NB4 (cell line): Measurements from ENCODE around the gene CCDC54.

Experiments
- DNase-seq: peaks from one replicate; pipeline ENCODE4 v3.0.0; 2010; ENCODE audit warnings: low read depth
- H3K4me3 ChIP-seq: one replicate; pipeline ENCODE4 v1.5.1; 2011; ENCODE audit warnings: mild to moderate bottlenecking, low read depth, low read length, moderate library complexity
- MYC ChIP-seq: IDR thresholded peaks from 2 replicates; pipeline ENCODE4 v1.6.1; 2011; ENCODE audit warnings: low read depth, low read length
- POLR2A ChIP-seq: IDR thresholded peaks from 2 replicates; pipeline ENCODE4 v1.6.1; 2011; ENCODE audit warnings: mild to moderate bottlenecking; ENCODE audit not compliant: insufficient read length; ENCODE audit errors: extremely low read depth
- TF ChIP-seq, protein P1 (sequence below): IDR thresholded peaks from one replicate; pipeline ENCODE4 v1.5.1; 2012; ENCODE audit warnings: low read depth, low read length
- TF ChIP-seq, protein P2 (sequence below): IDR thresholded peaks from 2 replicates; pipeline ENCODE4 v1.6.1; 2011; ENCODE audit warnings: low read depth, low read length

Gene CCDC54

DNA sequence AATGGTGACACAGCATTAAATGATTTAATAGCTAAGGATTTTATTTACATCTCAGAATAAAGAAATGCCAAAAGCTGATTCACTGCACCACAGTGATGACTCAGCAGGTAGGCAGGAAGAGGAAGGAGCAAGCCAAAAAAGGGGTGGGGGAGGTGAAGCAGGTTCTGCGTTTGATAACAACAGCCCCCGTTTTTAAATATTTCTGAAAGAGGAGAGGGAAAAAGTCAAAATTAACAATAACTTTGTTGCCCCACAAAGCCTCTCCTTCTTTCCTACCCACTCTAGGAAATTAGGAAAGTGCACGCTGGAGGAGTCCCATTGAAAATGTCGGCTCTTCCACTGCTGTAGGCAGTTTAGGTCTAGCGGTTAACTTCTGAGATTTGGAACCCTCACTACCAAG lies 9.9 kb upstream of the CCDC54 start:
- DNase-seq: peak; percentile 62
- no peak for TF ChIP-seq MYC
- no peak for TF ChIP-seq POLR2A
- TF ChIP-seq, protein P1, sequence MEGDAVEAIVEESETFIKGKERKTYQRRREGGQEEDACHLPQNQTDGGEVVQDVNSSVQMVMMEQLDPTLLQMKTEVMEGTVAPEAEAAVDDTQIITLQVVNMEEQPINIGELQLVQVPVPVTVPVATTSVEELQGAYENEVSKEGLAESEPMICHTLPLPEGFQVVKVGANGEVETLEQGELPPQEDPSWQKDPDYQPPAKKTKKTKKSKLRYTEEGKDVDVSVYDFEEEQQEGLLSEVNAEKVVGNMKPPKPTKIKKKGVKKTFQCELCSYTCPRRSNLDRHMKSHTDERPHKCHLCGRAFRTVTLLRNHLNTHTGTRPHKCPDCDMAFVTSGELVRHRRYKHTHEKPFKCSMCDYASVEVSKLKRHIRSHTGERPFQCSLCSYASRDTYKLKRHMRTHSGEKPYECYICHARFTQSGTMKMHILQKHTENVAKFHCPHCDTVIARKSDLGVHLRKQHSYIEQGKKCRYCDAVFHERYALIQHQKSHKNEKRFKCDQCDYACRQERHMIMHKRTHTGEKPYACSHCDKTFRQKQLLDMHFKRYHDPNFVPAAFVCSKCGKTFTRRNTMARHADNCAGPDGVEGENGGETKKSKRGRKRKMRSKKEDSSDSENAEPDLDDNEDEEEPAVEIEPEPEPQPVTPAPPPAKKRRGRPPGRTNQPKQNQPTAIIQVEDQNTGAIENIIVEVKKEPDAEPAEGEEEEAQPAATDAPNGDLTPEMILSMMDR: no peak
- TF ChIP-seq, protein P2, sequence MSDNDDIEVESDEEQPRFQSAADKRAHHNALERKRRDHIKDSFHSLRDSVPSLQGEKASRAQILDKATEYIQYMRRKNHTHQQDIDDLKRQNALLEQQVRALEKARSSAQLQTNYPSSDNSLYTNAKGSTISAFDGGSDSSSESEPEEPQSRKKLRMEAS: no peak
- H3K4me3 ChIP-seq: no peak overlapping the region

DNA sequence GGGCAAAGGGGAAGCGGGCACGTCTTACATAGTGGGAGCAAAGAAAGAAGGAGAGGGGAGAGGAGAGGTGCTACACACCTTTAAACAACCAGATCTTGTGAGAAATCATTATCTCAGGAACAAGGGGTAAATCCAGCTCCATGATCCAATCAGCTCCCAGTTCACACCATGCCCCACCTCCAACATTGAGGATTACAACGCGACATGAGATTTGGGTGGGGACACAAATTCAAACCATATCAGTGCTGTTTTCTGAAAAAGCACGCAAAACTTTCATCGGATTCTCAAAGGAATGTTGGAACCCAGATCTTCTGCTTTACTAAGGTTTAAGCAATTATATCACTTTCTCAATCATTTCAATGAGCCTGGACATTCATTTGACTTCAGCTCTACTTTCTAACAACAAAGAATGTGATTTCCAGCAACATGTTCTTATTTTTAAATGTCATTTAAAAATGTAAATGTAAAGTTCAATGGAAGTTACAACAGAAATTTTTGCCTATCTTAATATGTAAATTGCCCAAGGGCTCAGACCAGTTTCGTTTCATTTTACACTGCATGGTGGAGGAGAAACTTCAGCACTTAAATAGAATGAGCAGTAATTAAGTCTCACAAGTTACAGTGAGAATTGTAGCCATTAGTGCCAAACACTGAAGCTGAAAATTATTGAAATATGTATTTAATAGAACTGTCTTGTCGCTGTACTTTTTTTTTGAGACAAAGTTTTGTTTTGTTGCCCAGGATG lies 8.4 kb upstream of the CCDC54 start:
- no peak overlapping the region for H3K4me3 ChIP-seq
- DNase-seq: no peak
- TF ChIP-seq MYC: no peak
- TF ChIP-seq, protein P1: no peak
- TF ChIP-seq POLR2A: no peak
- TF ChIP-seq, protein P2: no peak

DNA sequence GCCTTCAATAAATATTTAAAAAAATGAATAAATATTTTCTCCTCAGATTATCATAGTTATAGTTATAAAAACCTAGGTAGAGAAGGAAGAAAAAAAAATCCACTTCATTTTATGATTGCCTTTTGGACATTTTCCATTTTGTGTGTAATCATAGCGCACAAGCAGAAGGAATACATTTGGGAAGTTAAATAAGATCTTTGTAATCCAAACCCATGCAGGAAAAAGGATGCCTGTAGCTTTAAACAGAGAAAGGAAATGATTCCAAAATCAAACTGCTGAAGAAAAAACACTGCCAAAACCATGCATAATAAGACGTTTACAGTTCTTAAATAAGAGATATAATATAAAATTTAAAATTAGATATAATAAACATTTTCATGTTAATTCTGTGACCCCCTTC lies 7.4 kb upstream of the CCDC54 start:
- no peak overlapping the region for H3K4me3 ChIP-seq
- no peak for TF ChIP-seq POLR2A
- TF ChIP-seq, protein P1: no peak
- TF ChIP-seq, protein P2: no peak
- TF ChIP-seq MYC: no peak
- no peak for DNase-seq

DNA sequence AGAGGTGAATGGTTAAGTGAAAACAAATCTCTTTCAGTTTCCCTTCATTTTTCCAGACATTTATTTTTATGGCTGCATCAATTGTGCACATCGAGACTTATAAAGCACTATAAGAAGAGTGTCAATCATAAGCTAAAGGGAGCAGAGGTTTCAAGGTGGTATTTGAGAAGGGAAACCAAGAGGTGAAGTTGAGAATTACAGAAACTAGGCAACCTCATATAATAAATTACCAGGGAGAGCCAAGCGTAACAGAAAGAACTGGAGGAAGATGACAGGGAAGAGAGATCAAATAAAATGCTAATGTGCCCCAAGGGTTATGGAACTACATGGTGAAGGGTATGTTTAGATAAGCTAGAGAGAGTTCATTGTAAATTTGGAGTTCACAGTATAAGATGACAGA lies 6.3 kb upstream of the CCDC54 start:
- no peak overlapping the region for H3K4me3 ChIP-seq
- DNase-seq: no peak
- TF ChIP-seq, protein P2: no peak
- TF ChIP-seq, protein P1: no peak
- TF ChIP-seq MYC: no peak
- TF ChIP-seq POLR2A: no peak

DNA sequence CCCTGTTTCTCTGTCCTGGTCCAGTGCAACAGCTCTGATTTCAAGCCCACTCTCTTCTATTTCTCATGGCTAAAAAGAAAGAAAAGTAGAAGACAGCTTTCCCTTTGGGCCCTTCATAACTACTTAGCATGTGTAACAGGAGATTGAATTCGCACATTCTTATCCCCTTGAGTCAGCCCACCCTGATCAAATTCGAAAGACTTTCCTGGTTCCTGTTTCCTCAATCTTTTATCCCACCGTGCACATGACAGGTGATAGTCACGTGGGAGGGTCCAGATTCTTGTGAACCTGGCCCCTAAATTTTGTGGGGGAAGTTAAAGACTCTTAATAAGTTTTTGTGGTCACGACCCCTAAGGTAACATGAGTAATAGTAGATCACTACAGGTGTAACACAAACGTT lies 4.7 kb upstream of the CCDC54 start:
- DNase-seq: no peak
- H3K4me3 ChIP-seq: no peak overlapping the region
- TF ChIP-seq, protein P2: no peak
- TF ChIP-seq MYC (no peak), POLR2A (no peak)
- TF ChIP-seq, protein P1: no peak
